Testis (tissue), 2 donors: ENCODE measurements around the gene DCDC1.

Experiments used
- POLR2A ChIP-seq: fragments of 450-650 bp; IDR thresholded peaks from one replicate; pipeline ENCODE4 v1.6.1; 2017; ENCODE audit warnings: antibody characterized with exemption, mild to moderate bottlenecking, moderate library complexity
- TF ChIP-seq, protein P1 (sequence below), 3 experiments: fragments of 450-650 bp in 2 of 3; fragments of 200-600 bp in 1 of 3; sonication (generic) in 1 of 3; IDR thresholded peaks; one replicate each; pipeline ENCODE4 v1.5.1; 2016 to 2019; ENCODE audit warnings: antibody characterized with exemption in 3 of 3, mild to moderate bottlenecking in 2 of 3, moderate library complexity in 1 of 3

DNA sequence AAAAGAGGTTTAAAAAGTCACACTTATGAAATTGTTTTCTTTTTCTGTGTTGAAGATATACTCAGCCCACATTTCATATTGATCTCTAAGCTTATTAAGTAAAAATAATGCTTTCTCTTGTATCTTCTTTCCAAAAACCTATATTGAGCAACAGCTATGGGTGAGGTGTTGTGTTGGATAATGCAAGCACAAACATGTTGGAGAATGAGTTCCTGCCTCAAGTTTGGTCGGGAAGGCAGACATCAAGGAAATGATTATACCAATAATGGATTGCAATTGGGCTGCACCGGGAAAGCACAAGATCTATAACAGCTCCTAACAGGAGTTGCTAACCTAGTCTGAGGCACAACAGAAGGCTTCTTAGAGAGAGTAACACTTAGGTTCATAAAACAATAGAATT, 474.5 kb downstream of the DCDC1 start:
- TF ChIP-seq, protein P1, sequence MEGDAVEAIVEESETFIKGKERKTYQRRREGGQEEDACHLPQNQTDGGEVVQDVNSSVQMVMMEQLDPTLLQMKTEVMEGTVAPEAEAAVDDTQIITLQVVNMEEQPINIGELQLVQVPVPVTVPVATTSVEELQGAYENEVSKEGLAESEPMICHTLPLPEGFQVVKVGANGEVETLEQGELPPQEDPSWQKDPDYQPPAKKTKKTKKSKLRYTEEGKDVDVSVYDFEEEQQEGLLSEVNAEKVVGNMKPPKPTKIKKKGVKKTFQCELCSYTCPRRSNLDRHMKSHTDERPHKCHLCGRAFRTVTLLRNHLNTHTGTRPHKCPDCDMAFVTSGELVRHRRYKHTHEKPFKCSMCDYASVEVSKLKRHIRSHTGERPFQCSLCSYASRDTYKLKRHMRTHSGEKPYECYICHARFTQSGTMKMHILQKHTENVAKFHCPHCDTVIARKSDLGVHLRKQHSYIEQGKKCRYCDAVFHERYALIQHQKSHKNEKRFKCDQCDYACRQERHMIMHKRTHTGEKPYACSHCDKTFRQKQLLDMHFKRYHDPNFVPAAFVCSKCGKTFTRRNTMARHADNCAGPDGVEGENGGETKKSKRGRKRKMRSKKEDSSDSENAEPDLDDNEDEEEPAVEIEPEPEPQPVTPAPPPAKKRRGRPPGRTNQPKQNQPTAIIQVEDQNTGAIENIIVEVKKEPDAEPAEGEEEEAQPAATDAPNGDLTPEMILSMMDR (IDR thresholded peaks at IDR 0.05): no peak
- TF ChIP-seq POLR2A: no peak
